Measurements from ENCODE around the gene FARS2. TPM values are rescaled to one million over a fixed set of nuclear protein-coding genes. Genes with fewer than 3 reads are reported as not detected.

FARS2 gene
- total RNA-seq, 1 donor from 2014 or later, result 22.0 TPM

- no peak for DNase-seq (ENCODE audit: low read depth in 2 of 2)
Measured at GRCh38 chr6:5498579-5498899, 237.2 kb downstream of the FARS2 start.

GRCh38 chr6:5499644-5500306 is 238.5 kb downstream of the FARS2 start:
- peak in 1 of 2 donors; percentile 72 for DNase-seq (ENCODE audit: low read depth in 2 of 2)

- DNase-seq (ENCODE audit: low read depth in 2 of 2), result no peak
Measured at GRCh38 chr6:5501837-5502236, 240.5 kb downstream of the FARS2 start.

GRCh38 chr6:5504078-5504477 is 242.8 kb downstream of the FARS2 start:
- no peak for DNase-seq (ENCODE audit: low read depth in 2 of 2)

- DNase-seq (ENCODE audit: low read depth in 2 of 2), result no peak
Measured at GRCh38 chr6:5506149-5506548, 244.8 kb downstream of the FARS2 start.

GRCh38 chr6:5506597-5506996 is 245.3 kb downstream of the FARS2 start:
- no peak for DNase-seq (ENCODE audit: low read depth in 2 of 2)

- no peak for DNase-seq (ENCODE audit: low read depth in 2 of 2)
Measured at GRCh38 chr6:5507131-5507681, 245.9 kb downstream of the FARS2 start.

GRCh38 chr6:5509106-5509505 is 247.8 kb downstream of the FARS2 start:
- DNase-seq (ENCODE audit: low read depth in 2 of 2), result no peak

GRCh38 chr6:5510331-5511133 is 249.2 kb downstream of the FARS2 start:
- no peak for DNase-seq (ENCODE audit: low read depth in 2 of 2)

- DNase-seq (ENCODE audit: low read depth in 2 of 2), result peak in 1 of 2 donors; percentile 20
Measured at GRCh38 chr6:5511954-5512353, 250.6 kb downstream of the FARS2 start.

GRCh38 chr6:5512422-5512821 is 251.1 kb downstream of the FARS2 start:
- DNase-seq (ENCODE audit: low read depth in 2 of 2), result no peak

- DNase-seq (ENCODE audit: low read depth in 2 of 2), result peak in 1 of 2 donors; percentile 23
Measured at GRCh38 chr6:5513408-5513807, 252.1 kb downstream of the FARS2 start.

GRCh38 chr6:5514353-5514752 is 253.0 kb downstream of the FARS2 start:
- no peak for DNase-seq (ENCODE audit: low read depth in 2 of 2)

- no peak for DNase-seq (ENCODE audit: low read depth in 2 of 2)
Measured at GRCh38 chr6:5515200-5515599, 253.9 kb downstream of the FARS2 start.

- no peak for DNase-seq (ENCODE audit: low read depth in 2 of 2)
Measured at GRCh38 chr6:5516036-5516435, 254.7 kb downstream of the FARS2 start.

GRCh38 chr6:5517796-5518195 is 256.5 kb downstream of the FARS2 start:
- no peak for DNase-seq (ENCODE audit: low read depth in 2 of 2)

- no peak for DNase-seq (ENCODE audit: low read depth in 2 of 2)
Measured at GRCh38 chr6:5518936-5519491, 257.7 kb downstream of the FARS2 start.

- no peak for DNase-seq (ENCODE audit: low read depth in 2 of 2)
Measured at GRCh38 chr6:5520796-5521195, 259.5 kb downstream of the FARS2 start.

- DNase-seq (ENCODE audit: low read depth in 2 of 2), result peak; percentile 17 to 25
Measured at GRCh38 chr6:5521322-5521721, 260.0 kb downstream of the FARS2 start.

- DNase-seq (ENCODE audit: low read depth in 2 of 2), result no peak
Measured at GRCh38 chr6:5522147-5522546, 260.8 kb downstream of the FARS2 start.

GRCh38 chr6:5524110-5524509 is 262.8 kb downstream of the FARS2 start:
- no peak for DNase-seq (ENCODE audit: low read depth in 2 of 2)

GRCh38 chr6:5525209-5525608 is 263.9 kb downstream of the FARS2 start:
- DNase-seq (ENCODE audit: low read depth in 2 of 2), result peak in 1 of 2 donors; percentile 37

GRCh38 chr6:5529015-5529414 is 267.7 kb downstream of the FARS2 start:
- DNase-seq (ENCODE audit: low read depth in 2 of 2), result no peak
